K562 (cell line): Measurements from ENCODE around the gene PDK1. TPM values are rescaled to one million over a fixed set of nuclear protein-coding genes. Genes with fewer than 3 reads are reported as not detected.

Experiments used
- CBFA2T2 ChIP-seq: fragments of 450-650 bp; conservative IDR thresholded peaks from 2 replicates; pipeline ENCODE4 v1.6.1; 2017; ENCODE audit warnings: mild to moderate bottlenecking
- CBFA2T3 ChIP-seq: fragments of 450-650 bp; IDR thresholded peaks from 2 replicates; pipeline ENCODE4 v1.6.1; 2017
- CGGBP1 ChIP-seq: fragments of 250-450 bp; sonication (Bioruptor Pico); IDR thresholded peaks from 2 replicates; pipeline ENCODE4 v1.9.0; 2021; ENCODE audit warnings: mild to moderate bottlenecking
- HMG20A ChIP-seq: fragments of 450-650 bp; formaldehyde crosslinking; conservative IDR thresholded peaks from 2 replicates; pipeline ENCODE4 v1.4.0; 2020; ENCODE audit warnings: mild to moderate bottlenecking, mixed read lengths
- MECOM ChIP-seq: fragments of 250-450 bp; sonication (Bioruptor Pico); IDR thresholded peaks from 2 replicates; pipeline ENCODE4 v1.8.0; 2022; ENCODE audit warnings: inconsistent platforms
- NFIX ChIP-seq: fragments of 250-450 bp; sonication (Bioruptor Pico); IDR thresholded peaks from 2 replicates; pipeline ENCODE4 v1.4.0; 2020; ENCODE audit warnings: low read depth, mild to moderate bottlenecking, moderate library complexity
- NR2C1 ChIP-seq, 2 experiments: fragments of 450-650 bp; IDR thresholded peaks; 2 replicates each; pipeline ENCODE4 v1.6.1; 2017; ENCODE audit warnings: mild to moderate bottlenecking in 2 of 2, antibody characterized with exemption in 1 of 2, inconsistent platforms in 1 of 2, missing compliant biosample characterization in 1 of 2, missing genetic modification characterization in 1 of 2
- PCBP1 ChIP-seq: fragments of 200-400 bp; formaldehyde crosslinking; IDR thresholded peaks from 2 replicates; pipeline ENCODE4 v1.6.1; 2018; ENCODE audit warnings: mild to moderate bottlenecking, low read depth, low read length; ENCODE audit not compliant: poor library complexity, severe bottlenecking
- POLR3A ChIP-seq: IDR thresholded peaks from 2 replicates; pipeline ENCODE4 v1.6.1; 2011; ENCODE audit warnings: borderline replicate concordance, mild to moderate bottlenecking, moderate library complexity; ENCODE audit not compliant: insufficient read length, insufficient read depth; ENCODE audit errors: extremely low read depth
- PTRF ChIP-seq: fragments of 450-650 bp; IDR thresholded peaks from 2 replicates; pipeline ENCODE4 v1.6.1; 2016; ENCODE audit warnings: mild to moderate bottlenecking, missing genetic modification characterization, missing compliant biosample characterization
- TAF15 ChIP-seq: fragments of 200-400 bp; formaldehyde crosslinking; IDR thresholded peaks from 2 replicates; pipeline ENCODE4 v1.6.1; 2017; ENCODE audit warnings: mild to moderate bottlenecking, low read depth, low read length, moderate library complexity
- TCFL5 ChIP-seq: fragments of 250-450 bp; sonication (Bioruptor Pico); conservative IDR thresholded peaks from 2 replicates; pipeline ENCODE4 v1.6.1; 2021; ENCODE audit warnings: mild to moderate bottlenecking, moderate library complexity, matching md5 sums
- ZNF318 ChIP-seq, 2 experiments: fragments of 450-650 bp; IDR thresholded peaks; 2 replicates each; pipeline ENCODE4 v1.6.1; 2016; ENCODE audit warnings: mild to moderate bottlenecking in 2 of 2, borderline replicate concordance in 1 of 2, low read depth in 1 of 2, moderate library complexity in 1 of 2
- polyA plus RNA-seq, 8 experiments: library from polyadenylated mRNA; depleted of rRNA in 4 of 8; stranded (reverse) in 5 of 8; unstranded in 3 of 8; fragments of >200 nt; fragmentation: Nextera tagmentation in 2 of 8; fragmentation: Illumina TruSeq in 1 of 8; extraction: Ambion mirVana in 2 of 8; extraction: Trizol in 1 of 8; gene quantifications; 2 replicates each; pipeline versions ENCODE4 v1.2.1 to v1.2.3, GENCODE V29; 2011 to 2014; ENCODE audit warnings: inconsistent platforms in 1 of 8, missing spikeins in 1 of 8
- total RNA-seq, 7 experiments: library from RNA; depleted of rRNA in 6 of 7; stranded (reverse); fragments of >200 nt in 6 of 7; fragmentation: Illumina TruSeq in 2 of 7; extraction: Trizol in 2 of 7; gene quantifications; 2 replicates each; pipeline versions ENCODE4 v1.2.1 to v1.2.3, GENCODE V29; 2011 to 2021; ENCODE audit warnings: low replicate concordance in 1 of 7
- TF ChIP-seq, protein P1 (sequence below): IDR thresholded peaks from 2 replicates; pipeline ENCODE4 v1.6.1; 2016; ENCODE audit warnings: missing genetic modification characterization, missing compliant biosample characterization
- TF ChIP-seq, protein P2 (sequence below): fragments of 450-650 bp; IDR thresholded peaks from one replicate; pipeline ENCODE4 v1.6.1; 2018; ENCODE audit warnings: mild to moderate bottlenecking, moderate library complexity; ENCODE audit not compliant: partially characterized antibody

PDK1 gene
- total and polyA plus RNA-seq, 9 of the 15 experiments (the other 6 are each of a cell fraction or from before 2014, with no cell fraction given): 3.5 to 176 (median 13.9) TPM

DNA sequence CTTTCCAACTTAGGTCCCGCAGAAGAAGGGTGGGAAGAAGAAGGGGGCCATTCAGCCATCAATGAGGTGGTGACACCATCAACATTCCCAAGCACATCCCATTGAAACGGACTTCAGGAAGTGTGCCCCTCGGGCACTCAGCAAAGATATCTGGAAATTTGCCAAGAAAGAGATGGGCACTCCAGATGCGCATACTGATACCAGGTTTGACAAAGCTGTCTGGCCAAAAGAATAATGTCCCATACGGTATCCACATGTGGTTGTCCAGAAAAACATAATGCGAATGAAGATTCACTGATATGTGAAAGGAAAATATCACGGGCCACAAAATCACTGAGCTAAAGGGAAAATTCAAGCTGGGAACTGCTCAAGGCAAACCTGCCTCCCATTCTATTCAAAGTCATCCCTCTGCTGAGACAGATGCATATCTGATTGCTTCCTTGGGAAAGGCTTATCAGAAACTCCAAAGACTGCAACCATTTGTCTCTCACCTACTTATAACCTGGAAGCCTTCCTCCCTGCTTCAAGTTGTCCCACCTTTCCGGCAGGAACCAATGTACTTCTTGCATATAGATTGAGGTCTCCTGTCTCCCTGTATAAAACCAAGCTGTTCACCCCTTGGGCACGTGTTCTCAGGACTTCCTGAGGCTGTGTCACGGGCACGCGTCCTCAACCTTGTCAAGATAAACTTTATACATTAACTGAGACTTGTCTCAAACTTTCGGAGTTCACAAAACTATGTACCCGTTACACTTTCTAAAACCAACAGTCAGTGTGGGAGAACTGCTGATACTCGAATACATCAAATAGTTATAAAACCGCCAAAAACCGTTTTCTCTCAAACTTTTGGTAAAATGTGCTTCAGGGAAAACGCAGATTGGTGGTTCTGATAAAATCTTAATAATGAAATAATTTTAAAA lies 1.3 kb upstream of the PDK1 start (continued):
- TF ChIP-seq ZNF318 (IDR thresholded peaks at IDR 0.05; ENCODE audit: borderline replicate concordance in 1 of 2, low read depth in 1 of 2) (no peak), MECOM (CRISPR knock-in tag) (no peak), CBFA2T3 (peak; percentile 32), POLR3A (no peak), HMG20A (CRISPR knock-in tag) (no peak), TCFL5 (CRISPR knock-in tag) (no peak), PCBP1 (no peak), PTRF (tag) (no peak), CBFA2T2 (peak; percentile 22; the same call in 1 of the 2 replicates), CGGBP1 (CRISPR knock-in tag) (no peak), TAF15 (no peak), NFIX (CRISPR knock-in tag) (peak; percentile 50; the same call in 1 of the 2 replicates), NR2C1 (IDR thresholded peaks at IDR 0.05) (0 out of 2 replicates have a peak, but pooled peaks have one; percentile 9), NR2C1 (tag; IDR thresholded peaks at IDR 0.05) (no peak)
- TF ChIP-seq, protein P1, sequence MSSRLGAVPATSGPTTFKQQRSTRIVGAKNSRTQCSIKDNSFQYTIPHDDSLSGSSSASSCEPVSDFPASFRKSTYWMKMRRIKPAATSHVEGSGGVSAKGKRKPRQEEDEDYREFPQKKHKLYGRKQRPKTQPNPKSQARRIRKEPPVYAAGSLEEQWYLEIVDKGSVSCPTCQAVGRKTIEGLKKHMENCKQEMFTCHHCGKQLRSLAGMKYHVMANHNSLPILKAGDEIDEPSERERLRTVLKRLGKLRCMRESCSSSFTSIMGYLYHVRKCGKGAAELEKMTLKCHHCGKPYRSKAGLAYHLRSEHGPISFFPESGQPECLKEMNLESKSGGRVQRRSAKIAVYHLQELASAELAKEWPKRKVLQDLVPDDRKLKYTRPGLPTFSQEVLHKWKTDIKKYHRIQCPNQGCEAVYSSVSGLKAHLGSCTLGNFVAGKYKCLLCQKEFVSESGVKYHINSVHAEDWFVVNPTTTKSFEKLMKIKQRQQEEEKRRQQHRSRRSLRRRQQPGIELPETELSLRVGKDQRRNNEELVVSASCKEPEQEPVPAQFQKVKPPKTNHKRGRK (tag): no peak
- TF ChIP-seq, protein P2, sequence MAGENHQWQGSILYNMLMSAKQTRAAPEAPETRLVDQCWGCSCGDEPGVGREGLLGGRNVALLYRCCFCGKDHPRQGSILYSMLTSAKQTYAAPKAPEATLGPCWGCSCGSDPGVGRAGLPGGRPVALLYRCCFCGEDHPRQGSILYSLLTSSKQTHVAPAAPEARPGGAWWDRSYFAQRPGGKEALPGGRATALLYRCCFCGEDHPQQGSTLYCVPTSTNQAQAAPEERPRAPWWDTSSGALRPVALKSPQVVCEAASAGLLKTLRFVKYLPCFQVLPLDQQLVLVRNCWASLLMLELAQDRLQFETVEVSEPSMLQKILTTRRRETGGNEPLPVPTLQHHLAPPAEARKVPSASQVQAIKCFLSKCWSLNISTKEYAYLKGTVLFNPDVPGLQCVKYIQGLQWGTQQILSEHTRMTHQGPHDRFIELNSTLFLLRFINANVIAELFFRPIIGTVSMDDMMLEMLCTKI: no peak
